Subcutaneous abdominal adipose tissue (tissue), 5 donors: ENCODE measurements around the gene SLC25A3.
"Not testable (repeated sequence)": the region's sequence is repeated elsewhere in the genome, so short reads cannot be mapped to it uniquely, and the experiment has no call there.

Source experiments
- H3K27ac ChIP-seq: one replicate; pipeline ENCODE4 v1.7.0; 2013; ENCODE audit warnings: low read depth, mild to moderate bottlenecking, inconsistent platforms, low read length, moderate library complexity
- H3K27me3 ChIP-seq, 5 donors: one replicate each; pipeline ENCODE4 v1.7.0; 2013; ENCODE audit warnings: low read length in 5 of 5, inconsistent platforms in 1 of 5; ENCODE audit not compliant: control insufficient read depth in 5 of 5, insufficient read depth in 4 of 5
- H3K36me3 ChIP-seq, 5 donors: one replicate each; pipeline ENCODE4 v1.7.0; 2013; ENCODE audit warnings: low read length in 5 of 5; ENCODE audit not compliant: control insufficient read depth in 5 of 5, insufficient read depth in 5 of 5
- H3K4me1 ChIP-seq, 5 donors: one replicate each; pipeline ENCODE4 v1.7.0; 2013; ENCODE audit warnings: low read length in 5 of 5, mild to moderate bottlenecking in 3 of 5, moderate library complexity in 1 of 5; ENCODE audit not compliant: control insufficient read depth in 5 of 5, insufficient read depth in 5 of 5
- H3K4me3 ChIP-seq, 5 donors: one replicate each; pipeline ENCODE4 v1.7.0; 2013; ENCODE audit warnings: low read length in 5 of 5, low read depth in 1 of 5
- H3K9ac ChIP-seq, 5 donors: one replicate each; pipeline ENCODE4 v1.7.0; 2013; ENCODE audit warnings: low read length in 5 of 5, mild to moderate bottlenecking in 4 of 5, moderate library complexity in 3 of 5
- H3K9me3 ChIP-seq, 5 donors: one replicate each; pipeline ENCODE4 v1.7.0; 2013; ENCODE audit warnings: low read length in 5 of 5; ENCODE audit not compliant: control insufficient read depth in 5 of 5
- donor health status: healthy.
- donor health status: healthy.
- donor health status: healthy.
- donor health status: healthy.
- donor health status: healthy.

SLC25A3 gene

GRCh38 chr12:98592825-98593322 lies 612 bp upstream of the SLC25A3 start:
- no peaks in the 10 kb centered on the region for H3K9me3 ChIP-seq
- peak overlapping the region; percentile 73 to 98 (median 87) for H3K4me3 ChIP-seq
- peak overlapping the region in 4 of 5 donors; percentile 52 to 99 (median 82) for H3K9ac ChIP-seq
- H3K4me1 ChIP-seq: peaks cover 0 to 29% (median 25%) of the 10 kb centered on the region in 5 donors
- no peaks in the 10 kb centered on the region for H3K27me3 ChIP-seq
- peaks cover 3 to 13% (median 12%) of the 10 kb centered on the region in 5 donors for H3K36me3 ChIP-seq
- peak overlapping the region; percentile 98 for H3K27ac ChIP-seq

DNA sequence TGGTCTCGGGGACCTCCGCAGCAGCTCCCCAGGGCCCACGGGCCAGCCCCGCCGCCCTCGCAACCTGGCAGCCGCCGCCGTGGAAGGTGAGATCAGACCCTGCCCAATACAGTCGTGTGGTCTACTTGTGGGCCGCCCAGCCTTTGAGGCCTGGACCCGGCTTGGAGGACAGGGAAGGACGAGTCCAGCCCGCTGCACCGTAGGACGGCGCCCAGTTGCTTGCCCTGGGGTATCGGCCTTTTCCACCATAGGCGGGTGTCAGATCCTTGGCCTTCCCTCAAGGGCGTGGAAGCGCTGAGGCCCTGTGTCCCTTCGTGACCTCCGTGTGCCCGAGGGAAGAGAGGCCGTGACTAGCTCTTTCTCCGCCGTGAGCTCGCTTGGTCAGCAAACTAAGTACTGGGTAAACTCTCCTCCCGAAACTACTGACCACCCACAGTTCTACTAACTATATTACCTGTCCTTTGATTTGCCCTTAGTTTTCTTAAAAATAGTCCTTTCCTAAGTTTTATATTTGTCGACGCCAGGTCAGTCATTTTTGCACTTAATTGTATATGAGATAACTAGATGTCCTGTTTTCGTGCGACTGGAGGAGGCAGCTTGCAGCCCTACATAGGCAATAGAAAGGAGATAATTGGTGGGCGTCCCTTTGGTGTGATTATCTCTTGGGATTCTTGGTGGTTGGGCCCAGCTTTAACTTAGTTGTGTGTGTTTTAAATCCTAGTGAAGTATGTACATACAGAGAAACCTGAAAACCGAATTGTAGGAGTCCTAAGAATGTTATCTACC lies 757 bp downstream of the SLC25A3 start:
- peaks cover 9 to 26% (median 25%) of the 10 kb centered on the region in 5 donors for H3K36me3 ChIP-seq
- peak overlapping the region; percentile 98 for H3K27ac ChIP-seq
- peak overlapping the region; percentile 87 to 98 (median 94) for H3K4me3 ChIP-seq
- no peaks in the 10 kb centered on the region for H3K9me3 ChIP-seq
- H3K27me3 ChIP-seq: no peaks in the 10 kb centered on the region
- peaks cover 0 to 29% (median 25%) of the 10 kb centered on the region in 5 donors for H3K4me1 ChIP-seq
- H3K9ac ChIP-seq: peak overlapping the region; percentile 97 to 100 (median 99)

DNA sequence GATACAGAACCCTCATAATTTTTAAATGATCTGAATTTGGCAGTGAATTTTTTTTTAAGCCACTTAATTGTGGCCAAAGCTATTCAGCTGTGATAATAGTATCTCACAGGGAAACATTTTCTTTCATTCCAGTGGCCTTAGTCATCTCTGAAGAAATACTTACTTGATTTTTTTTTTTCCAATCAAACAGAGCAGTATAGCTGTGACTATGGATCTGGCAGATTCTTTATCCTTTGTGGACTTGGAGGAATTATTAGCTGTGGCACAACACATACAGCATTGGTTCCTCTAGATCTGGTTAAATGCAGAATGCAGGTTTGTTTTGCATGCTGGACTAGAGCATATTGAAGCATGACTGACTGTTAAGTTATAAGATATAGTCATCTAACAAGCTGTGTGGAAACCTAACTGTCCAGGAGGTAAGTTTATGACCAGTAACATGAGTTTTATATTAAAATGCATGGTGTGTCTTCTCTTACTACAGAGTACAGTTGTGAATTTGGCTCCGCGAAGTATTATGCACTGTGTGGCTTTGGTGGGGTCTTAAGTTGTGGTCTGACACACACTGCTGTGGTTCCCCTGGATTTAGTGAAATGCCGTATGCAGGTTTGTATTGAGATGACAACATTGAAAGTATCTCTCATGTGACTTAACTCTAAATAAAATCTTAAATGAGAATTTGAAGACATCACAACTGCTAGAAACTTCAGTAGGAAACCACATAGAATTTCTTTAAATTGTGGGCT lies 1.9 kb downstream of the SLC25A3 start:
- Histone ChIP-seq H3K4me3 (peak overlapping the region; percentile 87 to 98 (median 94)), H3K27ac (peak overlapping the region; percentile 98), H3K4me1 (peaks cover 0 to 29% (median 25%) of the 10 kb centered on the region in 5 donors), H3K9me3 (no peaks in the 10 kb centered on the region), H3K9ac (peak overlapping the region; percentile 31 to 99 (median 98)), H3K36me3 (peaks cover 17 to 38% (median 36%) of the 10 kb centered on the region in 5 donors), H3K27me3 (no peaks in the 10 kb centered on the region)

DNA sequence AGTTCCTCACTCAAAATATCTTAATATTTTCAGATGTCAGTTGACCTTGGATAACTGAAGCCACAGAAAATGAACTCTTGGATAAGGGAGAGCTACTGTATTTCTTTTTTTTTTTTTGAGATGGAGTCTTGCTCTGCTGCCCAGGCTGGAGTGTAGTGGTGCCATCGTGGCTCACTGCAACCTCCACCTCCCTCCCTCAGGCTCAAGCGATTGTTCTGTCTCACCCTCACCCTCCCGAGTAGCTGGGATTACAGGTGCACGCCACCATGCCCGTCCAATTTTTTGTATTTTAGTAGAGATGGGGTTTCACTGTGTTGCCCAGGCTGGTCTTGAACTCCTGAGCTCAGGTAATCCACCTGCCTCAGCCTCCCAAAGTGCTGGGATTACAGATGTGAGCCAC lies 3.8 kb downstream of the SLC25A3 start:
- not testable (repeated sequence) for H3K27me3 ChIP-seq, H3K27ac ChIP-seq, H3K9ac ChIP-seq, H3K9me3 ChIP-seq, H3K4me3 ChIP-seq
- Histone ChIP-seq H3K4me1 (peaks cover 0 to 29% (median 25%) of the 10 kb centered on the region in 5 donors), H3K36me3 (peaks cover 31 to 57% (median 55%) of the 10 kb centered on the region in 5 donors)

DNA sequence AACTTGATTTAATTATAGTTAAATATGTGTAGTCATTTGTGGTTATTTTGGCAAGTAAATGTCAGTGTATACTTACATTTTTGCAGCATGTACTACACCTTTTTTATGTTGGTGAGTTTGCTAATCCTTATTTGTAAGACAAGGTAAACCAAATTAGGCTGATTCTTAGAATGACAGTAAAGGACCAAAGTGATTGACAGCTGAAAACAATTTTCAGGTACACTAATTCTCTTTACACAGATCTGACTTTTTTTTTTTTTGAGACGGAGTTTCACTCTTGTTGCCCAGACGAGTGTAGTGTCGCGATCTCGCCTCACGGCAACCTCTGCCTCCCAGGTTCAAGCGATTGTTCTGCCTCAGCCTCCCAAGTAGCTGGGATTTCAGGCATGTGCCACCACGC lies 8.4 kb downstream of the SLC25A3 start:
- no peaks in the 10 kb centered on the region for H3K9me3 ChIP-seq
- no peak overlapping the region for H3K4me3 ChIP-seq
- no peaks in the 10 kb centered on the region for H3K27me3 ChIP-seq
- H3K36me3 ChIP-seq: peaks cover 44 to 77% (median 67%) of the 10 kb centered on the region in 5 donors
- no peak overlapping the region for H3K9ac ChIP-seq
- peaks cover 0 to 3% (median 0%) of the 10 kb centered on the region in 5 donors for H3K4me1 ChIP-seq
- H3K27ac ChIP-seq: no peak overlapping the region

- Histone ChIP-seq H3K36me3 (peaks cover 19 to 34% (median 30%) of the 10 kb centered on the region in 5 donors), H3K27me3 (no peaks in the 10 kb centered on the region), H3K4me1 (no peaks in the 10 kb centered on the region), H3K4me3 (no peak overlapping the region), H3K9ac (no peak overlapping the region), H3K9me3 (no peaks in the 10 kb centered on the region), H3K27ac (no peak overlapping the region)
Observed at GRCh38 chr12:98606359-98606988, 13.0 kb downstream of the SLC25A3 start.

DNA sequence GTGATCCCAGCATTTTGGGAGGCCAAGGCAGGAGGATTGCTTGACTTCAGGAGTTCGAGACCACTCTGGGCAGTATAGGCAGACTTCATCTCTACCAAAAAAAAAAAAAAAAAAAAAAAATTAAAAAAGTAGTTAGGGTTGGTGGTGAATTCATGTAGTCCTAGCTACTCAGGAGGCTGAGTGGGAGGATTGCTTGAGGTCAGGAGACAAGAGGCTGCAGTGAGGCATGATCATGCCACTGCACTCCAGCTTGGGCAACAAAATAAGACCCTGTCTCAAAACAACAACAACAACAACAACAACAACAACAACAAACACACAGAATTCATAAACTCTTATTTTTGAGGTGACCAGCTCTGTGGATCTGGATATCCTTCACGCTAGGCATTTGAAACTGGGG lies 17.1 kb downstream of the SLC25A3 start:
- Histone ChIP-seq H3K4me3 (no peak overlapping the region), H3K9me3 (no peaks in the 10 kb centered on the region), H3K27me3 (no peaks in the 10 kb centered on the region), H3K4me1 (peaks cover 0 to 8% (median 0%) of the 10 kb centered on the region in 5 donors), H3K27ac (no peak overlapping the region), H3K36me3 (no peaks in the 10 kb centered on the region), H3K9ac (no peak overlapping the region)

DNA sequence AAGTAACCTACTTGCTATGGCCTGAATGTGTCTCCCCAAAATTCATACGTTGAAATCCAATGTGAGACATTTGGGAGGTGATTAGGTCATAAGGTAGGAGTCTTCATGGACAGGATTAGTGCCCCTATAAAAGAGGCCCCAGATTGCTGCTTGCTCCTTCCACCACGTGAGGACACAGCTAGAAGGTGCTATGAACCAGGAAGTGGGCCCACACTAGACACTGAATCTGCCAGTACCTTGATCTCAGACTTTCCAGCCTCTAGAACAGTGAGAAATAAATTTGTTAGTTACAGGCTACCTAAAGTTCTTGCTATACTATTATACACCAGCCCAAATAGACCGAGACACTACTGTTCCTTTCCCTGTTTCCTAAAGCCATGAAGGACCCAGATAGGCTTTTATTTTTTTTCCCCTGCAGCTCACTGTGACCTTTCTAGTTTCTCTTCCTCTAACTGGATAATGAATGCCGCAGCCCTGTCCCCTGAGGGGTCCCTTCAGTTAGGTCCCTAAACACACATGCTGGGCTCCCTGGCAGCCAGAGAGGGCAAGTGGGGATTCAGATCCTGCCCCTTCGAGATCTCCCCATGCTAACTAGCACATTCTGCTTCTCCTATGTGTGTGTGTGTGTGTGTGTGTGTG lies 19.3 kb downstream of the SLC25A3 start:
- H3K27ac ChIP-seq: no peak overlapping the region
- no peaks in the 10 kb centered on the region for H3K27me3 ChIP-seq
- no peak overlapping the region for H3K9ac ChIP-seq
- H3K4me3 ChIP-seq: no peak overlapping the region
- peaks cover 0 to 8% (median 0%) of the 10 kb centered on the region in 5 donors for H3K4me1 ChIP-seq
- H3K9me3 ChIP-seq: no peaks in the 10 kb centered on the region
- no peaks in the 10 kb centered on the region for H3K36me3 ChIP-seq

- Histone ChIP-seq H3K4me1 (peaks cover 0 to 11% (median 8%) of the 10 kb centered on the region in 5 donors), H3K9ac (no peak overlapping the region), H3K9me3 (no peaks in the 10 kb centered on the region), H3K36me3 (no peaks in the 10 kb centered on the region), H3K27me3 (no peaks in the 10 kb centered on the region), H3K4me3 (no peak overlapping the region), H3K27ac (no peak overlapping the region)
Observed at GRCh38 chr12:98618952-98619351, 25.5 kb downstream of the SLC25A3 start.
